GM23338 (cell line): ENCODE measurements around the gene NDUFAF5. TPM values are rescaled to one million over a fixed set of nuclear protein-coding genes. Genes with fewer than 3 reads are reported as not detected.

Experiments
- ATAC-seq: fragments of 200-7000 bp; cut with Tn5 transposase; 3 replicates; pipeline ENCODE4 v1.9.1; 2020
- DNase-seq: peaks from one replicate; pipeline ENCODE4 v3.0.0-alpha.2; 2015; ENCODE audit warnings: low spot score
- H2AFZ ChIP-seq: fragments of 200-600 bp; sonication (generic); 2 replicates; pipeline ENCODE4 v1.8.0; 2016; ENCODE audit warnings: antibody characterized with exemption, mild to moderate bottlenecking, moderate library complexity
- H3F3A ChIP-seq: fragments of 200-600 bp; sonication (generic); replicated peaks from 2 replicates; pipeline ENCODE4 v1.8.0; 2017; ENCODE audit warnings: antibody characterized with exemption, mixed run types, low read depth
- H3K27ac ChIP-seq: fragments of 200-600 bp; sonication (generic); 2 replicates; pipeline ENCODE4 v1.6.1; 2016; ENCODE audit warnings: low read depth
- H3K27me3 ChIP-seq: fragments of 200-600 bp; sonication (generic); 2 replicates; pipeline ENCODE4 v1.8.0; 2016; ENCODE audit warnings: mild to moderate bottlenecking, mixed run types, moderate library complexity; ENCODE audit not compliant: insufficient read depth
- H3K36me3 ChIP-seq: fragments of 200-600 bp; sonication (generic); 2 replicates; pipeline ENCODE4 v1.8.0; 2016; ENCODE audit warnings: mild to moderate bottlenecking; ENCODE audit not compliant: insufficient read depth
- H3K4me1 ChIP-seq: fragments of 200-600 bp; sonication (generic); 2 replicates; pipeline ENCODE4 v1.8.0; 2016; ENCODE audit warnings: mild to moderate bottlenecking, moderate library complexity; ENCODE audit not compliant: insufficient read depth
- H3K4me2 ChIP-seq: fragments of 200-600 bp; sonication (generic); 2 replicates; pipeline ENCODE4 v1.7.1; 2017; ENCODE audit warnings: mixed run types
- H3K4me3 ChIP-seq: fragments of 200-600 bp; sonication (generic); 2 replicates; pipeline ENCODE4 v1.6.1; 2016; ENCODE audit warnings: mixed run types
- H3K79me2 ChIP-seq: fragments of 200-600 bp; sonication (generic); replicated peaks from 2 replicates; pipeline ENCODE4 v1.8.0; 2017; ENCODE audit warnings: mild to moderate bottlenecking; ENCODE audit not compliant: insufficient read depth
- H3K9me2 ChIP-seq: fragments of 200-600 bp; sonication (generic); 2 replicates; pipeline ENCODE4 v1.8.0; 2017; ENCODE audit not compliant: insufficient read depth
- H4K20me1 ChIP-seq: fragments of 200-600 bp; sonication (generic); replicated peaks from 2 replicates; pipeline ENCODE4 v1.8.0; 2017; ENCODE audit warnings: mild to moderate bottlenecking; ENCODE audit not compliant: insufficient read depth
- H3K27ac Mint-ChIP-seq: 2 replicates; pipeline ENCODE4 v1.8.0; 2020; ENCODE audit warnings: inconsistent platforms, mild to moderate bottlenecking, moderate library complexity, mixed read lengths
- H3K27me3 Mint-ChIP-seq: 3 replicates; pipeline ENCODE4 v1.8.0; 2022; ENCODE audit warnings: low read depth, mild to moderate bottlenecking, moderate library complexity, mixed read lengths, inconsistent platforms; ENCODE audit not compliant: insufficient read depth, poor library complexity
- H3K36me3 Mint-ChIP-seq: 3 replicates; pipeline ENCODE4 v1.8.0; 2021; ENCODE audit warnings: low read depth, mild to moderate bottlenecking, inconsistent platforms, moderate library complexity, mixed read lengths
- H3K4me1 Mint-ChIP-seq: 3 replicates; pipeline ENCODE4 v1.8.0; 2020; ENCODE audit warnings: mild to moderate bottlenecking, inconsistent platforms, mixed read lengths
- H3K4me3 Mint-ChIP-seq: 3 replicates; pipeline ENCODE4 v1.8.0; 2021; ENCODE audit warnings: moderate library complexity, mild to moderate bottlenecking, inconsistent platforms, mixed read lengths
- H3K9me3 Mint-ChIP-seq: 3 replicates; pipeline ENCODE4 v1.8.0; 2020; ENCODE audit warnings: moderate library complexity, mild to moderate bottlenecking, inconsistent platforms, mixed read lengths
- CREB1 ChIP-seq: fragments of 250-450 bp; sonication (Bioruptor Pico); IDR thresholded peaks from 2 replicates; pipeline ENCODE4 v1.5.0; 2020; ENCODE audit warnings: low read depth, mild to moderate bottlenecking, moderate library complexity
- CTCF ChIP-seq, 2 experiments: fragments of 200-600 bp in 1 of 2; sonication (generic) in 1 of 2; conservative IDR thresholded peaks; 2 replicates each; pipeline versions ENCODE4 v1.5.1 to v1.6.1; 2016 to 2017; ENCODE audit warnings: antibody characterized with exemption in 2 of 2, low read depth in 2 of 2, mild to moderate bottlenecking in 2 of 2, moderate library complexity in 1 of 2
- ETS1 ChIP-seq: IDR thresholded peaks from 2 replicates; pipeline ENCODE4 v1.6.1; 2016; ENCODE audit warnings: antibody characterized with exemption
- EZH2 ChIP-seq: fragments of 200-600 bp; sonication (generic); IDR thresholded peaks from one replicate; pipeline ENCODE4 v1.8.0; 2017; ENCODE audit warnings: antibody characterized with exemption, mild to moderate bottlenecking, low read depth; ENCODE audit not compliant: unreplicated experiment
- JUNB ChIP-seq: IDR thresholded peaks from one replicate; pipeline ENCODE4 v1.6.1; 2016; ENCODE audit warnings: antibody characterized with exemption; ENCODE audit not compliant: unreplicated experiment
- NANOG ChIP-seq: IDR thresholded peaks from 2 replicates; pipeline ENCODE4 v1.6.1; 2016; ENCODE audit warnings: antibody characterized with exemption, borderline replicate concordance
- POLR2AphosphoS5 ChIP-seq: IDR thresholded peaks from 2 replicates; pipeline ENCODE4 v1.6.1; 2016; ENCODE audit warnings: antibody characterized with exemption, low read depth
- REST ChIP-seq: IDR thresholded peaks from one replicate; pipeline ENCODE4 v1.6.1; 2018; ENCODE audit warnings: antibody characterized with exemption; ENCODE audit not compliant: unreplicated experiment
- STAT1 ChIP-seq: IDR thresholded peaks from one replicate; pipeline ENCODE4 v1.6.1; 2016; ENCODE audit warnings: antibody characterized with exemption; ENCODE audit not compliant: unreplicated experiment
- ZNF114 ChIP-seq: fragments of 250-450 bp; sonication (Bioruptor Pico); IDR thresholded peaks from 2 replicates; pipeline ENCODE4 v1.5.0; 2020; ENCODE audit warnings: mild to moderate bottlenecking, moderate library complexity
- polyA plus RNA-seq: library from polyadenylated mRNA; unstranded; fragments of >200 nt; fragmentation: Nextera tagmentation; extraction: Ambion mirVana; gene quantifications from 2 replicates; pipeline ENCODE4 v1.2.1, GENCODE V29; 2016
- total RNA-seq: library from RNA; depleted of rRNA; stranded (reverse); fragments of >200 nt; shearing (Covaris generic); gene quantifications from 2 replicates; pipeline ENCODE4 v1.2.3, GENCODE V29; 2014
- TF ChIP-seq, protein P1 (sequence below): fragments of 250-450 bp; sonication (Bioruptor Pico); IDR thresholded peaks from 2 replicates; pipeline ENCODE4 v1.5.0; 2020; ENCODE audit warnings: mild to moderate bottlenecking, moderate library complexity

The NDUFAF5 gene
- total and polyA plus RNA-seq, 2 experiments from 2014 or later = 18.0 to 33.0 TPM

GRCh38 chr20:13810446-13810845 is 25.6 kb downstream of the NDUFAF5 start:
- Histone ChIP-seq H3K79me2 (no peaks in the 10 kb centered on the region; the same call in 1 of the 2 replicates), H3K4me2 (no peak overlapping the region), H3F3A (no peaks in the 10 kb centered on the region), H3K4me3 (no peak overlapping the region), H3K27ac (no peak overlapping the region), H3K36me3 (peaks cover 72% of the 10 kb centered on the region), H3K9me2 (no peaks in the 10 kb centered on the region), H3K4me1 (no peaks in the 10 kb centered on the region), H2AFZ (no peak overlapping the region), H4K20me1 (no peaks in the 10 kb centered on the region; the same call in none of the 2 replicates), H3K27me3 (no peaks in the 10 kb centered on the region)
- no peak overlapping the region for H3K4me3 Mint-ChIP-seq
- peaks cover 24% of the 10 kb centered on the region; the same call in 2 of the 3 replicates for H3K36me3 Mint-ChIP-seq
- no peaks in the 10 kb centered on the region for H3K4me1 Mint-ChIP-seq
- TF ChIP-seq ZNF114 (CRISPR knock-in tag) = no peak
- TF ChIP-seq EZH2 = no peak
- no peak for TF ChIP-seq CTCF (conservative IDR thresholded peaks at IDR 0.05; ENCODE audit: low read depth in 2 of 2)
- no peak for TF ChIP-seq CREB1 (CRISPR knock-in tag)
- TF ChIP-seq JUNB = no peak
- no peak for TF ChIP-seq REST
- TF ChIP-seq POLR2AphosphoS5 = no peak
- TF ChIP-seq ETS1 = no peak
- TF ChIP-seq, protein P1, sequence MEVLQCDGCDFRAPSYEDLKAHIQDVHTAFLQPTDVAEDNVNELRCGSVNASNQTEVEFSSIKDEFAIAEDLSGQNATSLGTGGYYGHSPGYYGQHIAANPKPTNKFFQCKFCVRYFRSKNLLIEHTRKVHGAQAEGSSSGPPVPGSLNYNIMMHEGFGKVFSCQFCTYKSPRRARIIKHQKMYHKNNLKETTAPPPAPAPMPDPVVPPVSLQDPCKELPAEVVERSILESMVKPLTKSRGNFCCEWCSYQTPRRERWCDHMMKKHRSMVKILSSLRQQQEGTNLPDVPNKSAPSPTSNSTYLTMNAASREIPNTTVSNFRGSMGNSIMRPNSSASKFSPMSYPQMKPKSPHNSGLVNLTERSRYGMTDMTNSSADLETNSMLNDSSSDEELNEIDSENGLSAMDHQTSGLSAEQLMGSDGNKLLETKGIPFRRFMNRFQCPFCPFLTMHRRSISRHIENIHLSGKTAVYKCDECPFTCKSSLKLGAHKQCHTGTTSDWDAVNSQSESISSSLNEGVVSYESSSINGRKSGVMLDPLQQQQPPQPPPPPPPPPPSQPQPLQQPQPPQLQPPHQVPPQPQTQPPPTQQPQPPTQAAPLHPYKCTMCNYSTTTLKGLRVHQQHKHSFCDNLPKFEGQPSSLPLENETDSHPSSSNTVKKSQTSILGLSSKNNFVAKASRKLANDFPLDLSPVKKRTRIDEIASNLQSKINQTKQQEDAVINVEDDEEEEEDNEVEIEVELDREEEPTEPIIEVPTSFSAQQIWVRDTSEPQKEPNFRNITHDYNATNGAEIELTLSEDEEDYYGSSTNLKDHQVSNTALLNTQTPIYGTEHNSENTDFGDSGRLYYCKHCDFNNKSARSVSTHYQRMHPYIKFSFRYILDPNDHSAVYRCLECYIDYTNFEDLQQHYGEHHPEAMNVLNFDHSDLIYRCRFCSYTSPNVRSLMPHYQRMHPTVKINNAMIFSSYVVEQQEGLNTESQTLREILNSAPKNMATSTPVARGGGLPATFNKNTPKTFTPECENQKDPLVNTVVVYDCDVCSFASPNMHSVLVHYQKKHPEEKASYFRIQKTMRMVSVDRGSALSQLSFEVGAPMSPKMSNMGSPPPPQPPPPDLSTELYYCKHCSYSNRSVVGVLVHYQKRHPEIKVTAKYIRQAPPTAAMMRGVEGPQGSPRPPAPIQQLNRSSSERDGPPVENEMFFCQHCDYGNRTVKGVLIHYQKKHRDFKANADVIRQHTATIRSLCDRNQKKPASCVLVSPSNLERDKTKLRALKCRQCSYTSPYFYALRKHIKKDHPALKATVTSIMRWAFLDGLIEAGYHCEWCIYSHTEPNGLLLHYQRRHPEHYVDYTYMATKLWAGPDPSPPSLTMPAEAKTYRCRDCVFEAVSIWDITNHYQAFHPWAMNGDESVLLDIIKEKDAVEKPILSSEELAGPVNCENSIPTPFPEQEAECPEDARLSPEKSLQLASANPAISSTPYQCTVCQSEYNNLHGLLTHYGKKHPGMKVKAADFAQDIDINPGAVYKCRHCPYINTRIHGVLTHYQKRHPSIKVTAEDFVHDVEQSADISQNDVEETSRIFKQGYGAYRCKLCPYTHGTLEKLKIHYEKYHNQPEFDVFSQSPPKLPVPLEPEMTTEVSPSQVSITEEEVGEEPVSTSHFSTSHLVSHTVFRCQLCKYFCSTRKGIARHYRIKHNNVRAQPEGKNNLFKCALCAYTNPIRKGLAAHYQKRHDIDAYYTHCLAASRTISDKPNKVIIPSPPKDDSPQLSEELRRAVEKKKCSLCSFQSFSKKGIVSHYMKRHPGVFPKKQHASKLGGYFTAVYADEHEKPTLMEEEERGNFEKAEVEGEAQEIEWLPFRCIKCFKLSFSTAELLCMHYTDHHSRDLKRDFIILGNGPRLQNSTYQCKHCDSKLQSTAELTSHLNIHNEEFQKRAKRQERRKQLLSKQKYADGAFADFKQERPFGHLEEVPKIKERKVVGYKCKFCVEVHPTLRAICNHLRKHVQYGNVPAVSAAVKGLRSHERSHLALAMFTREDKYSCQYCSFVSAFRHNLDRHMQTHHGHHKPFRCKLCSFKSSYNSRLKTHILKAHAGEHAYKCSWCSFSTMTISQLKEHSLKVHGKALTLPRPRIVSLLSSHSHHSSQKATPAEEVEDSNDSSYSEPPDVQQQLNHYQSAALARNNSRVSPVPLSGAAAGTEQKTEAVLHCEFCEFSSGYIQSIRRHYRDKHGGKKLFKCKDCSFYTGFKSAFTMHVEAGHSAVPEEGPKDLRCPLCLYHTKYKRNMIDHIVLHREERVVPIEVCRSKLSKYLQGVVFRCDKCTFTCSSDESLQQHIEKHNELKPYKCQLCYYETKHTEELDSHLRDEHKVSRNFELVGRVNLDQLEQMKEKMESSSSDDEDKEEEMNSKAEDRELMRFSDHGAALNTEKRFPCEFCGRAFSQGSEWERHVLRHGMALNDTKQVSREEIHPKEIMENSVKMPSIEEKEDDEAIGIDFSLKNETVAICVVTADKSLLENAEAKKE = no peak
- no peak for TF ChIP-seq NANOG
- TF ChIP-seq STAT1 = no peak
- no peaks in the 10 kb centered on the region for H3K27me3 Mint-ChIP-seq
- H3K27ac Mint-ChIP-seq = no peak overlapping the region
- no peak for DNase-seq
- no peaks in the 10 kb centered on the region for H3K9me3 Mint-ChIP-seq
- ATAC-seq = no peak
